ENCODE measurements around the gene PANK3.
"Not testable (repeated sequence)": the region's sequence is repeated elsewhere in the genome, so short reads cannot be mapped to it uniquely, and the experiment has no call there.

The PANK3 gene

GRCh38 chr5:168602517-168602916, 23.3 kb upstream of the PANK3 start:
- no peaks in the 10 kb centered on the region for H3K4me1 Mint-ChIP-seq
- DNase-seq (ENCODE audit: low spot score in 2 of 2), result no peak
- no peak for ATAC-seq
- H3K36me3 Mint-ChIP-seq, result no peaks in the 10 kb centered on the region
- H3K4me3 Mint-ChIP-seq, result no peak overlapping the region
- no peaks in the 10 kb centered on the region for H3K9me3 Mint-ChIP-seq
- H3K27ac Mint-ChIP-seq, result no peak overlapping the region

- ATAC-seq (no peak), DNase-seq (ENCODE audit: low spot score in 2 of 2) (no peak)
- no peak overlapping the region for H3K27ac Mint-ChIP-seq
- no peaks in the 10 kb centered on the region for H3K4me1 Mint-ChIP-seq
- no peaks in the 10 kb centered on the region for H3K36me3 Mint-ChIP-seq
- no peak overlapping the region for H3K4me3 Mint-ChIP-seq
- H3K9me3 Mint-ChIP-seq, result no peaks in the 10 kb centered on the region
Observed at GRCh38 chr5:168601972-168602371, 22.8 kb upstream of the PANK3 start.

DNA sequence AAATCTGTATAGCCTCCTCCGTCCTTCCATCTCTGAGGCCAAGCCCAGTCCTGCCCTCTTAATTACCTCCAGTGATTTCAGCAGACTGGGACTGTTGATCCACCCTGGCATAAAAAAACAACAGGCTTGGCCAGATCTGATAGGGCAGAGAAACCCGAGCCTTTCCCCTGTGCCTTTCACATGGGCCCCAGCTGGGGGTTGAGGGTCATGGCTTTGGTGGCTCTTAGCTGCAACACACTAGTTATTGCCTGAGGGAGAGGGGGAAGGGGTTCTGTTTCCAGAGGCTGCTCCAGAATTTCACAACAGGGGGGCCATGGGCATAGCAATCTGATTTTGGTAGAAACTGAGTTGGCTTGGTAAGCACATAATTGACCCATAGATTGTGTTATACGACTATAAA, 21.2 kb upstream of the PANK3 start:
- ATAC-seq (no peak), DNase-seq (ENCODE audit: low spot score in 2 of 2) (no peak)
- H3K36me3 Mint-ChIP-seq, result no peaks in the 10 kb centered on the region
- no peak overlapping the region for H3K27ac Mint-ChIP-seq
- H3K9me3 Mint-ChIP-seq, result no peaks in the 10 kb centered on the region
- H3K4me1 Mint-ChIP-seq, result no peaks in the 10 kb centered on the region
- H3K4me3 Mint-ChIP-seq, result no peak overlapping the region

DNA sequence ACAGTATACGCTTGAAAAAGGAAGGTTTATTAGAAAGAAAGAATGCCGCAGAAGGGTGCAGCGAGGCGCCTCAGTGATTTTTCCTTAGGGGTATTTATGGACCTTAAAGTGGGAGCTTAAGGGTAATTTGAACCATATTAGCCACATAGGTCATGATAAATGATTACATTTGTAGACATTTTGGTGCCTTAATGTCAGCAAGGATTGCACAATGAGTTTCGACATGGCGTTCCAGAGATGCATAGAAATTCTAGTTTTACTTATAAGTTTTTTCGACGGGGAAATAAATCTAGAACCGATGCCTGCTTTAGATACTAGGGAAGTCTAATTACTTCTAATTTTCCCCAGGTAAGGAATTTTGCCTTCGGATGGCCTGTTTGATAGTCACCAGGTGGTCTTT, 20.7 kb upstream of the PANK3 start:
- Mint-ChIP-seq H3K36me3 (no peaks in the 10 kb centered on the region), H3K4me3 (no peak overlapping the region), H3K27ac (no peak overlapping the region), H3K4me1 (no peaks in the 10 kb centered on the region), H3K9me3 (no peaks in the 10 kb centered on the region)
- ATAC-seq (no peak), DNase-seq (ENCODE audit: low spot score in 2 of 2) (no peak)

DNA sequence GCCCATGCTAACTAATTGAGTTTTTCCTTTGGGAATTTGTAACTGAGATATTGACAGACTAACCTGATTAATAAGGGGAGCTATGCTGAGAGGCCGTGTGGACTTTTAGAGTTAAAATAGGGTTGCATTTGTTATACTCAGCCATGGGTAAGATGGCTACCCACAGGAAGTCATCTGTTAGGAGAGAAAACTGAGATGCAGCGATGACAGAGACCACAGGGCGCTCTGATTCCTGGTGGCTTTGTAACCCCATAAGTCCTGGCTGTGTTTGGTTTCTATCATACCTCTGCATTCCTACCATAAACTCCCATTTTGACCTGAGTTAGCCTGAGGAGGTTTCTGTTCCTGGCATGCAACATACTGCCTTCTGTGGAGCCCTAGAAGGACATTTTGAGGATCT, 19.5 kb upstream of the PANK3 start:
- ATAC-seq (no peak), DNase-seq (ENCODE audit: low spot score in 2 of 2) (no peak)
- Mint-ChIP-seq H3K27ac (no peak overlapping the region), H3K36me3 (no peaks in the 10 kb centered on the region), H3K9me3 (no peaks in the 10 kb centered on the region), H3K4me1 (no peaks in the 10 kb centered on the region), H3K4me3 (no peak overlapping the region)

- DNase-seq (ENCODE audit: low spot score in 2 of 2) (no peak), ATAC-seq (no peak)
- no peak overlapping the region for H3K27ac Mint-ChIP-seq
- H3K4me1 Mint-ChIP-seq, result no peaks in the 10 kb centered on the region
- no peak overlapping the region for H3K4me3 Mint-ChIP-seq
- no peaks in the 10 kb centered on the region for H3K36me3 Mint-ChIP-seq
- H3K9me3 Mint-ChIP-seq, result no peaks in the 10 kb centered on the region
Observed at GRCh38 chr5:168596927-168597326, 17.8 kb upstream of the PANK3 start.

- H3K36me3 Mint-ChIP-seq; DNase-seq (ENCODE audit: low spot score in 2 of 2); H3K4me3 Mint-ChIP-seq; H3K27ac Mint-ChIP-seq; H3K9me3 Mint-ChIP-seq; H3K4me1 Mint-ChIP-seq; ATAC-seq: not testable (repeated sequence)
Observed at GRCh38 chr5:168596122-168596521, 17.0 kb upstream of the PANK3 start.

- H3K9me3 Mint-ChIP-seq, result no peaks in the 10 kb centered on the region
- no peaks in the 10 kb centered on the region for H3K36me3 Mint-ChIP-seq
- no peak overlapping the region for H3K4me3 Mint-ChIP-seq
- no peak for DNase-seq (ENCODE audit: low spot score in 2 of 2)
- no peaks in the 10 kb centered on the region for H3K4me1 Mint-ChIP-seq
- H3K27ac Mint-ChIP-seq, result no peak overlapping the region
- no peak for ATAC-seq
Observed at GRCh38 chr5:168592014-168592368, 12.8 kb upstream of the PANK3 start.

- Mint-ChIP-seq H3K9me3 (no peaks in the 10 kb centered on the region), H3K4me3 (no peak overlapping the region), H3K4me1 (no peaks in the 10 kb centered on the region), H3K36me3 (no peaks in the 10 kb centered on the region), H3K27ac (no peak overlapping the region)
- DNase-seq (ENCODE audit: low spot score in 2 of 2), result no peak
- ATAC-seq, result no peak
Observed at GRCh38 chr5:168591302-168592013, 12.3 kb upstream of the PANK3 start.

- Mint-ChIP-seq H3K27ac (no peak overlapping the region), H3K36me3 (no peaks in the 10 kb centered on the region), H3K4me1 (no peaks in the 10 kb centered on the region), H3K4me3 (no peak overlapping the region), H3K9me3 (no peaks in the 10 kb centered on the region)
- no peak for DNase-seq (ENCODE audit: low spot score in 2 of 2)
- ATAC-seq, result no peak
Observed at GRCh38 chr5:168590666-168591065, 11.5 kb upstream of the PANK3 start.

DNA sequence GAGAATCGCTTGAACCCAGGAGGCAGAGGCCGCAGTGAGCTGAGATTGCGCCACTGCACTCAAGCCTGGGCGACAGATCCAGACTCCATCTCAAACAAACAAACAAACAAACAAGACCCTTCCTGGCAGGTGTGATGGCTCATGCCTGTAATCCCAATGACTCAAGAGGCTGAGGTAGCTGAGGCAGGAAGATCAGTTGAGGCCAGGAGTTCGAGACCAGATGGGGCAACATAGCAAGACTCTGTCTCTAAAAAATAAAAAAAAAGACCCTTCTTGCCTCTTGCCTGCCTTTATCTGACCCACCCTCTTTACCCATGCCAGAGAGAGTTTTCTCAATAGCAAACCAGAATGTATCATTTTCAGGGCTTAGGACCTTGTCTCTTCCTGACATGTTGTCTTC, 8.8 kb upstream of the PANK3 start:
- H3K4me3 Mint-ChIP-seq, result no peak overlapping the region
- no peaks in the 10 kb centered on the region for H3K4me1 Mint-ChIP-seq
- H3K36me3 Mint-ChIP-seq, result no peaks in the 10 kb centered on the region
- no peak for ATAC-seq
- no peak overlapping the region for H3K27ac Mint-ChIP-seq
- H3K9me3 Mint-ChIP-seq, result no peaks in the 10 kb centered on the region
- no peak for DNase-seq (ENCODE audit: low spot score in 2 of 2)

DNA sequence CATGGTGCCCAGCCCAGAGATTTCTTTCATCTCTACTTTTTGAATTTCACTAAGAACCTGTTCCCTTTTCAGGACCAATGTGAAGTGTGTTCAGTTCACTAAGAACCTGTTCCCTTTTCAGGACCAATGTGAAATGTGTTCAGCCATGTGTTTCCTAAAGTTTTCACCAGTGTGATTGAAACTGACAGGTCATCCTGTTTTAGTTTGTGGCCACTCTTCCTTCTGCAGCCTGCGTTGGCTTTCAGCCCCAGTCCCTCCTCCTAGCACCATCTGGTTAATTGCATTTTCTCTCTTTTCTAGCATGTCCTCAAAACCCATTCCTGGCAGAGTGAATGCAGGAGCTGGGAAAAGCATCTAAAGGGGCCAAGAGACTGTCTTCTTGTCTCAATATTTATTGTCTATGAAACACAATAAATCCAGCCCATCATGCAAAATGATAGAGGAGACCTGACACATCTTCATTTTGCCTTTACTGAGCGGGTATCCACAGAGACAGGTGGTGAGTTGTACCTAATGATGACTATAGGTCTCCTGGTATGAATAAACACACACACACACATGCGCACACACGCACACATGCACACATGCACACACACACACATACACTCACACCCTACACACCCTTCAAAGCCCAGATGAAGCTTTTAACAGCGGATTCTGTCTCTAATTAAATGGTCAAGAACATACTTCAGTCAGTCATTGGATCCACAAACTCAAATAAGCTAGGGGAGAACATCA, 6.1 kb upstream of the PANK3 start:
- no peaks in the 10 kb centered on the region for H3K9me3 Mint-ChIP-seq
- no peak overlapping the region for H3K27ac Mint-ChIP-seq
- H3K36me3 Mint-ChIP-seq, result no peaks in the 10 kb centered on the region
- ATAC-seq (no peak), DNase-seq (ENCODE audit: low spot score in 2 of 2) (no peak)
- H3K4me1 Mint-ChIP-seq, result peaks cover 2% of the 10 kb centered on the region
- no peak overlapping the region for H3K4me3 Mint-ChIP-seq

DNA sequence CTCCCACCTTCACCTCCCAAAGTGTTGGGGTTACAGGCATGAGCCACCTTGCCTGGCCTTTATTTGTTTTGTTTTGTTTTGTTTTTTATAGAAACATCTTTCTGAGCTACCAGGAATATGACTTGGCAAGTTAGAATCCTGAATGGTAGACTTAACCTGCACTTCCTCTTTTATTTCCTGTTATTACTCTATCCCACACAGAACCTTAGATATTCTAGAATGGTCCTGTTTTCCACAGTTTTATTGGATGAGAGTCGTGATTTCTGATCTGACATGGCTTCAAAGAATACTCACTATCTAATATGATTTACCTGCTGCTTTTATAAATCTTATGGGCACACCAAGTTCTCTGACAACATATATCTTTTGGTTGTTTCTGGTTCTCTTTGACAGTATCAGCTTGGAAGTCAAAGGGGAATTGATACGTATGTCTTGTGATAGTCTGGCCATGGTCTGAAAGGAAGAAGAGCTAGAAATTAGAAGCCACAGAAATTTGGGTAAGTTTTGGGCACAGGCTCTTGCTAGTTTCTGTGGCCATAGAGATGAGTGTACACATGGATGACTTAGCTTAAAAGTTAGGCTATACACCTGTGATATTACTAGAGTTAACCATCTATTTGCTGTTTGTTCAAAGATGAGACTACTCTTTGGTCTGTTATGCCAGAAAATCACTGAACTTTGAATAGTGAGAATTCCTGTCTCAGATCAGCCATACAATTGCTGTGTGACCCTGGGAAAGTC, 4.7 kb upstream of the PANK3 start:
- peaks cover 11% of the 10 kb centered on the region for H3K4me1 Mint-ChIP-seq
- H3K4me3 Mint-ChIP-seq, result no peak overlapping the region
- ATAC-seq (no peak), DNase-seq (ENCODE audit: low spot score in 2 of 2) (no peak)
- H3K27ac Mint-ChIP-seq, result no peak overlapping the region
- no peaks in the 10 kb centered on the region for H3K9me3 Mint-ChIP-seq
- peaks cover 6% of the 10 kb centered on the region for H3K36me3 Mint-ChIP-seq

DNA sequence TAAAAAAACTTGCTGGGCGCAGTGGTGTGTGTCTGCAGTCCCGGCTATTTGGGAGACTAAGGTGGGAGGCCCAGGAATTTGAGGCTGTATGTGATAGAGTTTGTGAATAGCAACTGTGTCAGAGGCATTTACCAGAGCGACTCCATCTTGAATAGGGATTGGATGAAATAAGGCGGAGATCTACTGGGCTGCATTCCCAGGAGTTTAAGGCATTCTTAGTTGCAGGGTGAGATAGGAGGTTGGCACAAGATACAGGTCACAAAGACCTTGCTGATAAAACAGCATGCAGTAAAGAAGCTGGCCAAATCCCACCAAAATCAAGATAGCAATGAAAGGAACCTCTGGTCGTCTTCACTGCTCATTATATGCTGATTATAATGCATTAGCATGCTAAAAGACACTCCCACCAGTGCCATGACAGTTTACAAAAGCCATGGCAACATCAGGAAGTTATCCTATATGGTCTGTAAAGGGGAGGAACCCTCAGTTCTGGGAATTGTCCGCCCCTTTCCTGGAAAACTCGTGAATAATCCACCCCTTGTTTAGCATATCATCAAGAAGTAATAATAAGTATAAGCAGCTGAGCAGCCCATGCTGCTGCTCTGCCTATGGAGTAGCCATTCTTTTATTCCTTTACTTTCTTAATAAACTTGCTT, 1.8 kb upstream of the PANK3 start:
- Mint-ChIP-seq H3K4me1 (peaks cover 34% of the 10 kb centered on the region), H3K36me3 (peaks cover 18% of the 10 kb centered on the region), H3K4me3 (peak overlapping the region; percentile 76)
- not testable (repeated sequence) for H3K27ac Mint-ChIP-seq; H3K9me3 Mint-ChIP-seq; DNase-seq (ENCODE audit: low spot score in 2 of 2); ATAC-seq

GRCh38 chr5:168580227-168580508, 1.0 kb upstream of the PANK3 start:
- Mint-ChIP-seq H3K9me3 (no peaks in the 10 kb centered on the region), H3K4me3 (peak overlapping the region; percentile 76), H3K27ac (peak overlapping the region; percentile 95), H3K4me1 (peaks cover 41% of the 10 kb centered on the region), H3K36me3 (peaks cover 18% of the 10 kb centered on the region)
- no peak for DNase-seq (ENCODE audit: low spot score in 2 of 2)
- ATAC-seq, result no peak

All from stimulated activated effector memory CD8-positive, alpha-beta T cell treated with anti-CD3 and anti-CD28 coated beads, Interleukin-12 subunit alpha, Interleukin-12 subunit beta, amount 100 ng/mL, for 72 hours (primary cell).